H1 (cell line): ENCODE results near the gene TM4SF1. TPM values are rescaled to one million over a fixed set of nuclear protein-coding genes. Genes with fewer than 3 reads are reported as not detected.

Experiments
- CHD7 ChIP-seq: fragments of 300-600 bp; sonication (generic); IDR thresholded peaks from 2 replicates; pipeline ENCODE4 v1.7.1; 2012; ENCODE audit warnings: low read length, moderate library complexity, mild to moderate bottlenecking, inconsistent platforms; ENCODE audit not compliant: insufficient replicate concordance
- FOSL1 ChIP-seq: IDR thresholded peaks from 2 replicates; pipeline ENCODE4 v1.6.1; 2011; ENCODE audit warnings: mild to moderate bottlenecking, low read depth, low read length, moderate library complexity; ENCODE audit not compliant: insufficient read depth
- POLR2A ChIP-seq, 2 experiments: IDR thresholded peaks; 1 replicate in 1 of 2; 2 replicates in 1 of 2; pipeline ENCODE4 v1.6.1; 2011; ENCODE audit warnings: low read depth in 2 of 2, low read length in 2 of 2, mild to moderate bottlenecking in 2 of 2; ENCODE audit errors: control extremely low read depth in 1 of 2
- RAD21 ChIP-seq, 2 experiments: IDR thresholded peaks in 1 of 2; conservative IDR thresholded peaks in 1 of 2; 2 replicates each; pipeline ENCODE4 v1.6.1; 2011; ENCODE audit warnings: low read depth in 2 of 2, low read length in 2 of 2, improper control_type of control experiment in 1 of 2, inconsistent platforms in 1 of 2, mild to moderate bottlenecking in 1 of 2, moderate library complexity in 1 of 2
- RNF2 ChIP-seq: fragments of 200-900, 300-1000 bp; sonication (generic); IDR thresholded peaks from 2 replicates; pipeline ENCODE4 v1.7.1; 2016; ENCODE audit warnings: borderline replicate concordance, low read depth, mild to moderate bottlenecking, antibody characterized with exemption, low read length; ENCODE audit not compliant: poor library complexity, severe bottlenecking; ENCODE audit errors: missing control alignments
- SAP30 ChIP-seq: fragments of 300-600 bp; sonication (generic); IDR thresholded peaks from 2 replicates; pipeline ENCODE4 v1.7.1; 2012; ENCODE audit warnings: low read length, moderate library complexity, mild to moderate bottlenecking, inconsistent platforms; ENCODE audit not compliant: insufficient read depth, insufficient replicate concordance
- TAF1 ChIP-seq: IDR thresholded peaks from 2 replicates; pipeline ENCODE4 v1.6.1; 2011; ENCODE audit warnings: mild to moderate bottlenecking, low read depth, low read length
- polyA plus RNA-seq, 7 experiments: library from polyadenylated mRNA; depleted of rRNA in 3 of 7; stranded (reverse) in 5 of 7; unstranded in 2 of 7; fragments of >200 nt in 5 of 7; fragments of 200-250 nt in 2 of 7; gene quantifications; 1 replicate in 5 of 7; 2 replicates in 1 of 7; 4 replicates in 1 of 7; pipeline versions ENCODE4 v1.2.1 to v1.2.3, GENCODE V29; 2011 to 2013; ENCODE audit warnings: missing spikeins in 2 of 7, mixed read lengths in 2 of 7
- total RNA-seq: library from RNA; stranded (reverse); fragmentation: NEBNext Ultra II Directional; extraction: Animal tissue kit (Norgen Biotek cat#: 25700); gene quantifications from 2 replicates; pipeline ENCODE4 v1.2.1, GENCODE V29; 2021

Gene TM4SF1
- total and polyA plus RNA-seq, 2 of the 8 experiments (the other 6 are each of a cell fraction or from before 2014, with no cell fraction given), result 0.26 to 1.3 TPM

DNA sequence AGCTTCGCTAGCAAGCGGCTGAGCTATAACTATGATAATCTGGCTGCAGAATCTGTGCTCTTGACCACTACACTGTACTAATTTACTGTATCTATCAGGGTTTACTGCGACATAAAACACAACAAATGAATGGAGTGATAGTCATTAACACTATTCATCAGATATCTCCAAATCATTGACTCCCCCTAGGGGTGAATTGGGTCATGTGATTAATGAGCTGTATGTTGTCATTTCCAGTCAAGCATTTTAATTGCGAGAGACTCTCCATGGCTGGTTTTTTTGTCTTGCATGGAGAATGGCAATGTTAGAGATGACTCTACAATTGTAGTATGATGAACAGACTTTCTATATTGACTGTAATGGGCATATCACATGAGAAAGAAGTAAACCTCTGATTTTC, 33.5 kb downstream of the TM4SF1 start (continued):
- TF ChIP-seq CHD7 (no peak), SAP30 (no peak), FOSL1 (no peak), RNF2 (no peak), RAD21 (IDR thresholded peaks at IDR 0.05 in 1 of 2, conservative IDR thresholded peaks at IDR 0.05 in 1 of 2; ENCODE audit: low read depth in 2 of 2, low read length in 2 of 2) (peak; percentile 12 to 23; a peak in 3 of 4 replicates), POLR2A (IDR thresholded peaks at IDR 0.05; ENCODE audit: control extremely low read depth in 1 of 2, low read depth in 2 of 2, low read length in 2 of 2) (no peak), TAF1 (no peak)
